Fibroblast of skin of left quadriceps (primary cell): ENCODE measurements around the gene ABT1.
A peak's percentile ranks its signal among the peaks of the same experiment; 100 is the strongest.

Experiments
- DNase-seq, 2 experiments: peaks; one replicate each; pipeline ENCODE4 v3.0.0-alpha.2; 2013; ENCODE audit warnings: low read depth in 2 of 2

The ABT1 gene

GRCh38 chr6:26571592-26572296 is 25.0 kb upstream of the ABT1 start:
- DNase-seq: peak; percentile 81 to 83

GRCh38 chr6:26575494-26575939 is 21.2 kb upstream of the ABT1 start:
- DNase-seq: no peak

GRCh38 chr6:26576407-26576843 is 20.3 kb upstream of the ABT1 start:
- no peak for DNase-seq

GRCh38 chr6:26576929-26577719 is 19.6 kb upstream of the ABT1 start:
- DNase-seq: no peak

- no peak for DNase-seq
These were observed 19.1 kb upstream of the ABT1 start for GRCh38 chr6:26577720-26578072.

GRCh38 chr6:26578279-26578678 is 18.5 kb upstream of the ABT1 start:
- DNase-seq: no peak

- DNase-seq: no peak
These were observed 18.0 kb upstream of the ABT1 start for GRCh38 chr6:26578741-26579140.

- DNase-seq: no peak
These were observed 15.4 kb upstream of the ABT1 start for GRCh38 chr6:26581164-26581915.

GRCh38 chr6:26588965-26589364 is 7.8 kb upstream of the ABT1 start:
- no peak for DNase-seq

GRCh38 chr6:26592649-26593048 is 4.1 kb upstream of the ABT1 start:
- DNase-seq: no peak

GRCh38 chr6:26593278-26594130 is 3.2 kb upstream of the ABT1 start:
- no peak for DNase-seq

- no peak for DNase-seq
These were observed 2.6 kb upstream of the ABT1 start for GRCh38 chr6:26594131-26594498.

- no peak for DNase-seq
These were observed 1.8 kb upstream of the ABT1 start for GRCh38 chr6:26594730-26595632.

- peak; percentile 65 to 71 for DNase-seq
These were observed 984 bp upstream of the ABT1 start for GRCh38 chr6:26595669-26596269.

GRCh38 chr6:26597389-26597766 is 625 bp downstream of the ABT1 start:
- no peak for DNase-seq

- no peak for DNase-seq
These were observed 1.1 kb downstream of the ABT1 start for GRCh38 chr6:26597821-26598220.

GRCh38 chr6:26598267-26598666 is 1.5 kb downstream of the ABT1 start:
- DNase-seq: no peak

GRCh38 chr6:26599134-26599533 is 2.4 kb downstream of the ABT1 start:
- no peak for DNase-seq

GRCh38 chr6:26599591-26599990 is 2.8 kb downstream of the ABT1 start:
- DNase-seq: no peak

GRCh38 chr6:26600759-26601158 is 4.0 kb downstream of the ABT1 start:
- no peak for DNase-seq
